Endothelial cell of umbilical vein (primary cell): ENCODE measurements around the gene AKT3. TPM values are rescaled to one million over a fixed set of nuclear protein-coding genes. Genes with fewer than 3 reads are reported as not detected.

Experiments
- BruUV-seq: library from RNA; stranded (reverse); fragments of 400-500 nt; replicated peaks from 2 replicates; lab custom pipeline; 2021; lab: Mats Ljungman, UMichigan
- CTCF ChIA-PET: fragments of 300-600, 350-600 bp; sonication (Branson Sonifier 250); formaldehyde crosslinking; loops from one replicate; lab custom pipeline; 2021; ENCODE audit warnings: antibody characterized with exemption, inconsistent platforms; lab: Charles Lee
- POLR2A ChIA-PET: fragments of 300-600, 350-600 bp; sonication (Branson Sonifier 250); formaldehyde crosslinking; loops from one replicate; lab custom pipeline; 2021; ENCODE audit warnings: antibody characterized with exemption, inconsistent platforms; lab: Charles Lee
- DNase-seq: peaks from one replicate; pipeline ENCODE4 v3.0.0-alpha.2; 2011; ENCODE audit warnings: low read depth, low spot score
- FAIRE-seq: peaks from 2 replicates; lab custom pipeline; 2011; peaks lifted over from hg19 to GRCh38; lab: Jason Lieb, UNC
- H2AFZ ChIP-seq: 2 replicates; pipeline ENCODE4 v1.6.0; 2012; ENCODE audit warnings: low read depth, low read length, control low read depth, inconsistent platforms
- H3K27ac ChIP-seq: 2 replicates; pipeline ENCODE4 v1.5.1; 2011; ENCODE audit warnings: low read depth, mild to moderate bottlenecking, control low read depth, low read length, moderate library complexity; ENCODE audit not compliant: insufficient read depth
- H3K27me3 ChIP-seq, 2 experiments: 2 replicates each; pipeline versions ENCODE4 v1.6.0 to v1.6.1; 2011; ENCODE audit warnings: low read length in 2 of 2, mixed read lengths in 1 of 2; ENCODE audit not compliant: control insufficient read depth in 2 of 2, insufficient read depth in 2 of 2
- H3K36me3 ChIP-seq, 2 experiments: 2 replicates in 1 of 2; 3 replicates in 1 of 2; pipeline ENCODE4 v1.5.1; 2011; ENCODE audit warnings: low read length in 2 of 2, mild to moderate bottlenecking in 1 of 2, moderate library complexity in 1 of 2; ENCODE audit not compliant: control insufficient read depth in 2 of 2, insufficient read depth in 2 of 2; ENCODE audit errors: extremely low read depth in 1 of 2
- H3K4me1 ChIP-seq: 3 replicates; pipeline ENCODE4 v1.5.1; 2011; ENCODE audit warnings: mild to moderate bottlenecking, low read length; ENCODE audit not compliant: control insufficient read depth, insufficient read depth; ENCODE audit errors: extremely low read depth
- H3K4me2 ChIP-seq: 2 replicates; pipeline ENCODE4 v1.6.1; 2011; ENCODE audit warnings: low read length, control low read depth, mixed read lengths; ENCODE audit not compliant: insufficient read depth
- H3K4me3 ChIP-seq, 3 experiments: fragments of 200-600 bp in 1 of 3; sonication (generic), shearing (Covaris generic) in 1 of 3; replicated peaks in 1 of 3; 2 replicates each; pipeline ENCODE4 v1.5.1; 2011 to 2016; ENCODE audit warnings: control low read depth in 3 of 3, low read length in 3 of 3, mild to moderate bottlenecking in 2 of 3, inconsistent platforms in 1 of 3, low read depth in 1 of 3, moderate library complexity in 1 of 3; ENCODE audit not compliant: insufficient read depth in 1 of 3
- H3K79me2 ChIP-seq: 2 replicates; pipeline ENCODE4 v1.6.0; 2012; ENCODE audit warnings: low read length, inconsistent platforms; ENCODE audit not compliant: control insufficient read depth, insufficient read depth
- H3K9ac ChIP-seq: replicated peaks from 2 replicates; pipeline ENCODE3; 2011; ENCODE audit warnings: low read length, control low read depth; ENCODE audit not compliant: insufficient read depth; ENCODE audit errors: extremely low read depth
- H3K9me1 ChIP-seq: replicated peaks from 3 replicates; pipeline ENCODE4 v1.6.0; 2011; ENCODE audit warnings: mild to moderate bottlenecking, low read length; ENCODE audit not compliant: control insufficient read depth, insufficient read depth; ENCODE audit errors: extremely low read depth
- H3K9me3 ChIP-seq: replicated peaks from 2 replicates; pipeline ENCODE4 v1.5.1; 2012; ENCODE audit warnings: low read length, inconsistent platforms; ENCODE audit not compliant: control insufficient read depth, insufficient read depth
- H4K20me1 ChIP-seq: replicated peaks from 2 replicates; pipeline ENCODE3; 2011; ENCODE audit warnings: mild to moderate bottlenecking, low read length; ENCODE audit not compliant: control insufficient read depth, insufficient read depth; ENCODE audit errors: extremely low read depth
- EZH2 ChIP-seq: IDR thresholded peaks from 2 replicates; pipeline ENCODE4 v1.6.1; 2012; ENCODE audit warnings: borderline replicate concordance, low read depth, mild to moderate bottlenecking, moderate library complexity, low read length, inconsistent platforms; ENCODE audit not compliant: severe bottlenecking
- GATA2 ChIP-seq: IDR thresholded peaks from 2 replicates; pipeline ENCODE4 v1.7.0; 2011; ENCODE audit warnings: low read depth, mild to moderate bottlenecking, moderate library complexity, mixed read lengths, low read length; ENCODE audit not compliant: insufficient read length, insufficient read depth
- MYC ChIP-seq: IDR thresholded peaks from one replicate; pipeline ENCODE4 v1.6.1; 2011; ENCODE audit warnings: mild to moderate bottlenecking, low read depth, low read length
- POLR2A ChIP-seq: IDR thresholded peaks from 2 replicates; pipeline ENCODE4 v1.6.1; 2012; ENCODE audit warnings: low read depth, mild to moderate bottlenecking, control low read depth, low read length
- POLR2AphosphoS5 ChIP-seq: IDR thresholded peaks from 2 replicates; pipeline ENCODE4 v1.6.1; 2012; ENCODE audit warnings: low read depth, mild to moderate bottlenecking, control low read depth, low read length, moderate library complexity; ENCODE audit not compliant: insufficient read depth
- dilution Hi-C: fragments of 300-500 bp; cut with MboI; formaldehyde crosslinking; loops from one replicate; pipeline ENCODE4 v1.15.0; 2019; ENCODE audit warnings: low sequenced_read_pairs; ENCODE audit not compliant: extremely low pct_ligation_motif_present
- intact Hi-C: fragments of 100-400 bp; cut with micrococcal nuclease; formaldehyde crosslinking; loops from one replicate; pipeline ENCODE4 v1.10.0; 2022
- polyA plus RNA-seq, 4 experiments: library from polyadenylated mRNA; depleted of rRNA in 3 of 4; stranded (reverse) in 3 of 4; unstranded in 1 of 4; fragments of >200 nt; gene quantifications; 2 replicates each; pipeline versions ENCODE4 v1.2.1 to v1.2.3, GENCODE V29; 2011 to 2012; ENCODE audit warnings: missing spikeins in 1 of 4
- total RNA-seq: library from RNA; stranded (reverse); gene quantifications from 2 replicates; pipeline ENCODE4 v1.2.3, GENCODE V29; 2021
- TF ChIP-seq, protein P1 (sequence below): IDR thresholded peaks from 2 replicates; pipeline ENCODE4 v1.6.1; 2011; ENCODE audit not compliant: insufficient read depth, insufficient read length

AKT3 gene
- total and polyA plus RNA-seq, 2 donors (not counting 3 experiments of a cell fraction or from before 2014, with no cell fraction given) = 20.6 to 97.1 TPM

DNA sequence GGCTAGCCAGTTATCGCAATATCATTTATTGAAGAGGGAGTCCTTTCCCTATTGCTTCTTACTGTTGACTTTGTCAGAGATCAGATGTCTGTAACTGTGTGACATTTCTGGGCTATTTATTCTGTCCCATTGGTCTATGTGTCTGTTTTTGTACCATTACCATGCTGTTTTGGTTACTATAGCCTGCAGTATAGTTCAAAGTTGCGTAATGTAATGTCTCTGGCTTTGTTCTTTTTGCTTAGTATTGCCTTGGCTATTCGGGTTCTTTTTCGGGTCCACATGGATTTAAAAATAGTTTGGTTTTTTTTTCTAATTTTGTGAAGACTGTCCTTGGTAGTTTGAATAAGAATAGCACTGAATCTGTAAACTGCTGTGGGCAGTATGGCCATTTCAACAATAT is 320.5 kb downstream of the AKT3 start:
- TF ChIP-seq, protein P1, sequence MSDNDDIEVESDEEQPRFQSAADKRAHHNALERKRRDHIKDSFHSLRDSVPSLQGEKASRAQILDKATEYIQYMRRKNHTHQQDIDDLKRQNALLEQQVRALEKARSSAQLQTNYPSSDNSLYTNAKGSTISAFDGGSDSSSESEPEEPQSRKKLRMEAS = no peak
- TF ChIP-seq POLR2A = no peak
- TF ChIP-seq POLR2AphosphoS5 = no peak
- TF ChIP-seq GATA2 = no peak
- ChIA-PET POLR2A (no interaction called here), CTCF (no interaction called here)
- no TSS peak for BruUV-seq
- Histone ChIP-seq H3K79me2 (no peaks in the 10 kb centered on the region), H3K9me3 (no peaks in the 10 kb centered on the region), H3K4me2 (no peak overlapping the region), H2AFZ (no peak overlapping the region), H3K4me1 (peaks cover 6% of the 10 kb centered on the region), H3K27me3 (no peaks in the 10 kb centered on the region), H3K27ac (no peak overlapping the region), H3K9ac (no peak overlapping the region), H3K36me3 (no peaks in the 10 kb centered on the region), H4K20me1 (no peaks in the 10 kb centered on the region), H3K9me1 (no peaks in the 10 kb centered on the region), H3K4me3 (no peak overlapping the region)
- no peak for DNase-seq
- dilution Hi-C loops (no loop called here), intact Hi-C loops (loop anchor here (5.0 to 10.0 kb wide), 2 partner anchors 215 to 743 kb away; no protein-coding TSS in a partner anchor)
- FAIRE-seq = no peak

DNA sequence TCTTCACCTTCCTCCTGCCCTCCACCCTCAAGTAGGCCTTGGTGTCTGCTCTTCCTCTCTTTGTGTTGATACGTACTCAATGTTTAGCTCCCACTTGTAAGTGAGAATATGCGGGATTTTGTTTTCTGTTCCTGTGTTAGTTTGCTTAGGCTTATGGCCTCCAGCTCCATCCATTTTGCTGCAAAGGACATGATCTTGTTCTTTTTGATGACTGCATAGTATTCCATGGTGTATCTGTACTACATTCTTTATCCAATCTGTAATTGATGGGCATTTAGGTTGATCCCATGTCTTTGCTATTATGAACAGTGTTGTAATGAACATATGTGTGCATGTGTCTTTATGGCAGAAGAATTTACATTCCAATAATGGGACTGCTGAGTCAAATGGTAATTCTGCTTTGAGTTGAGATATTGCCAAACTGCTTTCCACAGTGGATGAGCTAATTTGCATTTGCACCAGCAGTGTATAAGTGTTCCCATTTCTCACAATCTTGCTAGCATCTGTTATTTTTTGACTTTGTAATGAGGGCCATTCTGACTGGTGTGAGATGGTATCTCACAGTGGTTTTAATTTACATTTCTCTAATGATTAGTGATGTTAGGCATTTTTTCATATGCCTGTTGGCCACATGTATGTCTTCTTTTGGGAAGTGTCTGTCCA is 321.5 kb downstream of the AKT3 start:
- dilution Hi-C loops (no loop called here), intact Hi-C loops (loop anchor here (5.0 to 10.0 kb wide), 2 partner anchors 216 to 744 kb away; no protein-coding TSS in a partner anchor)
- FAIRE-seq = no peak
- no TSS peak for BruUV-seq
- TF ChIP-seq EZH2 (no peak), POLR2A (no peak), POLR2AphosphoS5 (no peak), GATA2 (no peak), MYC (no peak)
- Histone ChIP-seq H3K36me3 (no peaks in the 10 kb centered on the region), H3K27me3 (no peaks in the 10 kb centered on the region), H3K27ac (no peak overlapping the region), H3K79me2 (no peaks in the 10 kb centered on the region), H4K20me1 (no peaks in the 10 kb centered on the region), H3K4me2 (no peak overlapping the region), H3K9me1 (no peaks in the 10 kb centered on the region), H3K4me1 (peaks cover 9% of the 10 kb centered on the region), H3K9me3 (no peaks in the 10 kb centered on the region), H3K9ac (no peak overlapping the region), H3K4me3 (no peak overlapping the region), H2AFZ (no peak overlapping the region)
- CTCF ChIA-PET = no interaction called here
- DNase-seq = no peak
- POLR2A ChIA-PET = no interaction called here
